SK-N-SH treated with all-trans-retinoic acid at 6 μM for 48 hours (cell line): ENCODE data around the gene ACTL9.

Source experiments
- ATAC-seq: fragments of 200-7000 bp; cut with Tn5 transposase; 3 replicates; pipeline ENCODE4 v1.9.1; 2020; ENCODE audit warnings: mild to moderate bottlenecking, moderate library complexity
- CSDC2 ChIP-seq: fragments of 250-450 bp; sonication (Bioruptor Pico); IDR thresholded peaks from 2 replicates; pipeline ENCODE4 v1.5.0; 2020; ENCODE audit warnings: mild to moderate bottlenecking, moderate library complexity
- ESRRG ChIP-seq: fragments of 250-450 bp; sonication (Bioruptor Pico); IDR thresholded peaks from 2 replicates; pipeline ENCODE4 v1.6.1; 2021; ENCODE audit warnings: mild to moderate bottlenecking
- GLIS3 ChIP-seq: fragments of 250-450 bp; sonication (Bioruptor Pico); IDR thresholded peaks from 2 replicates; pipeline ENCODE4 v1.5.0; 2020; ENCODE audit warnings: mild to moderate bottlenecking, moderate library complexity
- ISL1 ChIP-seq: fragments of 250-450 bp; sonication (Bioruptor Pico); IDR thresholded peaks from 2 replicates; pipeline ENCODE4 v2.1.2; 2022; ENCODE audit warnings: mild to moderate bottlenecking, moderate library complexity
- OSR1 ChIP-seq: fragments of 250-450 bp; sonication (Bioruptor Pico); IDR thresholded peaks from 2 replicates; pipeline ENCODE4 v1.8.0; 2022; ENCODE audit warnings: moderate library complexity, mild to moderate bottlenecking, inconsistent platforms
- RARB ChIP-seq: fragments of 250-450 bp; sonication (Bioruptor Pico); IDR thresholded peaks from 2 replicates; pipeline ENCODE4 v1.8.0; 2021; ENCODE audit warnings: mild to moderate bottlenecking, moderate library complexity
- SNAI2 ChIP-seq: fragments of 250-450 bp; sonication (Bioruptor Pico); IDR thresholded peaks from 2 replicates; pipeline ENCODE4 v1.5.0; 2020; ENCODE audit warnings: mild to moderate bottlenecking, moderate library complexity
- TCF4 ChIP-seq: fragments of 250-450 bp; sonication (Bioruptor Pico); IDR thresholded peaks from 2 replicates; pipeline ENCODE4 v1.8.0; 2021; ENCODE audit warnings: mild to moderate bottlenecking, moderate library complexity, borderline replicate concordance
- TOX ChIP-seq: fragments of 250-450 bp; sonication (Bioruptor Pico); IDR thresholded peaks from 2 replicates; pipeline ENCODE4 v1.8.0; 2021; ENCODE audit warnings: mild to moderate bottlenecking, moderate library complexity, borderline replicate concordance
- ZFP3 ChIP-seq: fragments of 250-450 bp; sonication (Bioruptor Pico); IDR thresholded peaks from 2 replicates; pipeline ENCODE4 v1.5.0; 2020; ENCODE audit warnings: mild to moderate bottlenecking, moderate library complexity
- ZFP30 ChIP-seq: fragments of 450-650 bp; formaldehyde crosslinking; IDR thresholded peaks from 2 replicates; pipeline ENCODE4 v1.5.0; 2022; ENCODE audit warnings: mild to moderate bottlenecking, moderate library complexity
- ZNF565 ChIP-seq: fragments of 450-650 bp; formaldehyde crosslinking; conservative IDR thresholded peaks from 2 replicates; pipeline ENCODE4 v1.5.0; 2020; ENCODE audit warnings: low read depth, mild to moderate bottlenecking, moderate library complexity
- TF ChIP-seq, protein P1 (sequence below): fragments of 250-450 bp; sonication (Bioruptor Pico); IDR thresholded peaks from 2 replicates; pipeline ENCODE4 v1.5.1; 2020; ENCODE audit warnings: low read depth, mild to moderate bottlenecking, moderate library complexity
- TF ChIP-seq, protein P2 (sequence below): fragments of 250-450 bp; sonication (Bioruptor Pico); IDR thresholded peaks from 2 replicates; pipeline ENCODE4 v1.8.0; 2020; ENCODE audit warnings: mild to moderate bottlenecking, moderate library complexity, borderline replicate concordance
- TF ChIP-seq, protein P3 (sequence below): fragments of 250-450 bp; sonication (Bioruptor Pico); IDR thresholded peaks from 2 replicates; pipeline ENCODE4 v1.5.0; 2020; ENCODE audit warnings: mild to moderate bottlenecking, moderate library complexity
- TF ChIP-seq, protein P4 (sequence below): fragments of 250-450 bp; sonication (Bioruptor Pico); IDR thresholded peaks from 2 replicates; pipeline ENCODE4 v1.8.0; 2021; ENCODE audit warnings: low read depth, mild to moderate bottlenecking, moderate library complexity, borderline replicate concordance

Gene ACTL9

DNA sequence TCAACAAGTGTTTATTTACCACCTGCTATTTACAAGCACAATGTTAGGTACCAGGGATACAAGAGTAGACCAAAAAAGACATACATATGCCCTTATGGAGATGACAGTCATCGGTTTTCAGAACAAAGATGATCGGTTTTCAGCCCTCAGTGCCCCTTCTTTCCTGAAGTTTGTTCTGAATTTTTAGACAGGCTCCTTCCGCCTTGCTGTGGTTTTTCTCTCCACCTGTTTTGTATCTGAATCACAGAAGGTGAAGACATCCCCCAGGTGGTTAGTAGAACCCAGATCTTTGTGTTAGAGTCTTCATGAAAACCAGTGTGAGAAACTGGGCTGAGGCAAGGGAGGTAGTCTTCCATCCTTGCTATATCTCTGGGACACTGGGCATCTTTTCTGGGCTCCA, 23.5 kb downstream of the ACTL9 start:
- no peak for ATAC-seq
- TF ChIP-seq, protein P1, sequence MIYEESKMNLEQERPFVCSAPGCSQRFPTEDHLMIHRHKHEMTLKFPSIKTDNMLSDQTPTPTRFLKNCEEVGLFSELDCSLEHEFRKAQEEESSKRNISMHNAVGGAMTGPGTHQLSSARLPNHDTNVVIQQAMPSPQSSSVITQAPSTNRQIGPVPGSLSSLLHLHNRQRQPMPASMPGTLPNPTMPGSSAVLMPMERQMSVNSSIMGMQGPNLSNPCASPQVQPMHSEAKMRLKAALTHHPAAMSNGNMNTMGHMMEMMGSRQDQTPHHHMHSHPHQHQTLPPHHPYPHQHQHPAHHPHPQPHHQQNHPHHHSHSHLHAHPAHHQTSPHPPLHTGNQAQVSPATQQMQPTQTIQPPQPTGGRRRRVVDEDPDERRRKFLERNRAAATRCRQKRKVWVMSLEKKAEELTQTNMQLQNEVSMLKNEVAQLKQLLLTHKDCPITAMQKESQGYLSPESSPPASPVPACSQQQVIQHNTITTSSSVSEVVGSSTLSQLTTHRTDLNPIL (CRISPR knock-in tag) = no peak
- TF ChIP-seq OSR1 (CRISPR knock-in tag) (no peak), ZFP30 (CRISPR knock-in tag) (no peak), ISL1 (CRISPR knock-in tag) (no peak), ZNF565 (CRISPR knock-in tag) (no peak), TOX (no peak), CSDC2 (CRISPR knock-in tag) (no peak)
- TF ChIP-seq, protein P2, sequence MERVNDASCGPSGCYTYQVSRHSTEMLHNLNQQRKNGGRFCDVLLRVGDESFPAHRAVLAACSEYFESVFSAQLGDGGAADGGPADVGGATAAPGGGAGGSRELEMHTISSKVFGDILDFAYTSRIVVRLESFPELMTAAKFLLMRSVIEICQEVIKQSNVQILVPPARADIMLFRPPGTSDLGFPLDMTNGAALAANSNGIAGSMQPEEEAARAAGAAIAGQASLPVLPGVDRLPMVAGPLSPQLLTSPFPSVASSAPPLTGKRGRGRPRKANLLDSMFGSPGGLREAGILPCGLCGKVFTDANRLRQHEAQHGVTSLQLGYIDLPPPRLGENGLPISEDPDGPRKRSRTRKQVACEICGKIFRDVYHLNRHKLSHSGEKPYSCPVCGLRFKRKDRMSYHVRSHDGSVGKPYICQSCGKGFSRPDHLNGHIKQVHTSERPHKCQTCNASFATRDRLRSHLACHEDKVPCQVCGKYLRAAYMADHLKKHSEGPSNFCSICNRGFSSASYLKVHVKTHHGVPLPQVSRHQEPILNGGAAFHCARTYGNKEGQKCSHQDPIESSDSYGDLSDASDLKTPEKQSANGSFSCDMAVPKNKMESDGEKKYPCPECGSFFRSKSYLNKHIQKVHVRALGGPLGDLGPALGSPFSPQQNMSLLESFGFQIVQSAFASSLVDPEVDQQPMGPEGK (CRISPR knock-in tag) = no peak
- TF ChIP-seq, protein P3, sequence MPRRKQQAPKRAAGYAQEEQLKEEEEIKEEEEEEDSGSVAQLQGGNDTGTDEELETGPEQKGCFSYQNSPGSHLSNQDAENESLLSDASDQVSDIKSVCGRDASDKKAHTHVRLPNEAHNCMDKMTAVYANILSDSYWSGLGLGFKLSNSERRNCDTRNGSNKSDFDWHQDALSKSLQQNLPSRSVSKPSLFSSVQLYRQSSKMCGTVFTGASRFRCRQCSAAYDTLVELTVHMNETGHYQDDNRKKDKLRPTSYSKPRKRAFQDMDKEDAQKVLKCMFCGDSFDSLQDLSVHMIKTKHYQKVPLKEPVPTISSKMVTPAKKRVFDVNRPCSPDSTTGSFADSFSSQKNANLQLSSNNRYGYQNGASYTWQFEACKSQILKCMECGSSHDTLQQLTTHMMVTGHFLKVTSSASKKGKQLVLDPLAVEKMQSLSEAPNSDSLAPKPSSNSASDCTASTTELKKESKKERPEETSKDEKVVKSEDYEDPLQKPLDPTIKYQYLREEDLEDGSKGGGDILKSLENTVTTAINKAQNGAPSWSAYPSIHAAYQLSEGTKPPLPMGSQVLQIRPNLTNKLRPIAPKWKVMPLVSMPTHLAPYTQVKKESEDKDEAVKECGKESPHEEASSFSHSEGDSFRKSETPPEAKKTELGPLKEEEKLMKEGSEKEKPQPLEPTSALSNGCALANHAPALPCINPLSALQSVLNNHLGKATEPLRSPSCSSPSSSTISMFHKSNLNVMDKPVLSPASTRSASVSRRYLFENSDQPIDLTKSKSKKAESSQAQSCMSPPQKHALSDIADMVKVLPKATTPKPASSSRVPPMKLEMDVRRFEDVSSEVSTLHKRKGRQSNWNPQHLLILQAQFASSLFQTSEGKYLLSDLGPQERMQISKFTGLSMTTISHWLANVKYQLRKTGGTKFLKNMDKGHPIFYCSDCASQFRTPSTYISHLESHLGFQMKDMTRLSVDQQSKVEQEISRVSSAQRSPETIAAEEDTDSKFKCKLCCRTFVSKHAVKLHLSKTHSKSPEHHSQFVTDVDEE = no peak

DNA sequence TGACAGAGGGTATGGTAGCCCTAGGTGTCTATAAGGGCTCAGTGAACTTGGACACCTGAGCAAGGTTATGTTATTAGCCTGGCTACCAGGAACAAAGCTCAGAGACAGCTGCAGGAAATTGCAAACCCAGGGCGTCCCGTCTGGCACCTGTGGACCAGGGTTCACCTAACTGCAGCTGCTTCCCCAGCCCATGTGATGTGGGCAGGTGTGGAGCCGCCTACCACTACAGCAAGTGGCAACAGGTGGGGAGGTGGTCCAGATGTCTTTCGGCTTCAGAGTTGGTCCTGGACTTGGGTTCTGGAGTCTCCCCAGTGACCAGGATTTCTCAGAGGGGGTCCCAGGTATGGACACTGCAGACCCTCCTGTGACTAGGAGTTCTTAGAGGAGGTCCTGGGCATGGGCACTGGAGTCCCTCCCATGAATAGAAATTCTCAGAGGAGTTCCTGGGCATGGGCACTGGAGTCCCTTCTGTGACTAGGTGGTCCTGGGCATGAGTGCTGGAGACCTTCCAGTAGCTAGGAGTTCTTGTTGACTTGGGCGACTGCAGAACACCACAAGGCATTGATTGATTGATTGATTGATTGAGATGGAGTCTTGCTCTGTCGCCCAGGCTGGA, 25.2 kb downstream of the ACTL9 start:
- TF ChIP-seq ZFP3 (CRISPR knock-in tag) (no peak), ESRRG (CRISPR knock-in tag) (no peak), ZNF565 (CRISPR knock-in tag) (no peak), OSR1 (CRISPR knock-in tag) (no peak), TOX (no peak), CSDC2 (CRISPR knock-in tag) (no peak), GLIS3 (no peak), RARB (no peak)
- TF ChIP-seq, protein P2 (CRISPR knock-in tag) = no peak
- TF ChIP-seq, protein P1 (CRISPR knock-in tag) = no peak
- no peak for ATAC-seq

DNA sequence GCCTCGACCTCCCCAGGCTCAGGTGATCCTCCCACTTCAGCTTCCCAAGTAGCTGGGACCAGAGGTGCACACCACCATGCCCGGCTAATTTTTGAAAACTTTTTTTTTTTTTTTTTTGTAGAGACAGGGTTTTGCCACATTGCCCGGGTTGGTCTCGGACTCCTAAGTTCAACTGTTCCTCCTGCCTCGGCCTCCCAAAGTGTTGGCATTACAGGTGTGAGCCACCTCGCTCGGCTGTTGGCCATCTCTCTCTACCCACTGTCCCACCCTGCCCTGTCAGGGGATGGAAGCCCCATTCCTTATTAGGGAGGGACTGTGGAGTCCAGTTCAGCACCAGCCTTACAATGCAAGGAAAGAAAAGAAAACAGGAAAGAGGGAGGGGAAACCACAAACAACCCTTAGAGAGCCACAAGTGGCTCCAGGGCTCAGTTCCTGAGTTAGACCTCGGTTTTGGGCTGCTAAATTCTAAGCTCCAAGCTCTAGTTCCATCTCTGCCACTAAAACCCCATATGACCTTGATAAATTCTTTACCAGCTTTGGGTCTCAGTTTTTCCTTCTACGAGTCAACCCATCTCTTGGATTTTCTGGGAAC, 31.7 kb downstream of the ACTL9 start:
- TF ChIP-seq ISL1 (CRISPR knock-in tag) (no peak), SNAI2 (CRISPR knock-in tag) (no peak), TCF4 (CRISPR knock-in tag) (no peak), CSDC2 (CRISPR knock-in tag) (no peak), ZFP30 (CRISPR knock-in tag) (no peak), TOX (no peak), GLIS3 (no peak)
- TF ChIP-seq, protein P3 = no peak
- TF ChIP-seq, protein P4, sequence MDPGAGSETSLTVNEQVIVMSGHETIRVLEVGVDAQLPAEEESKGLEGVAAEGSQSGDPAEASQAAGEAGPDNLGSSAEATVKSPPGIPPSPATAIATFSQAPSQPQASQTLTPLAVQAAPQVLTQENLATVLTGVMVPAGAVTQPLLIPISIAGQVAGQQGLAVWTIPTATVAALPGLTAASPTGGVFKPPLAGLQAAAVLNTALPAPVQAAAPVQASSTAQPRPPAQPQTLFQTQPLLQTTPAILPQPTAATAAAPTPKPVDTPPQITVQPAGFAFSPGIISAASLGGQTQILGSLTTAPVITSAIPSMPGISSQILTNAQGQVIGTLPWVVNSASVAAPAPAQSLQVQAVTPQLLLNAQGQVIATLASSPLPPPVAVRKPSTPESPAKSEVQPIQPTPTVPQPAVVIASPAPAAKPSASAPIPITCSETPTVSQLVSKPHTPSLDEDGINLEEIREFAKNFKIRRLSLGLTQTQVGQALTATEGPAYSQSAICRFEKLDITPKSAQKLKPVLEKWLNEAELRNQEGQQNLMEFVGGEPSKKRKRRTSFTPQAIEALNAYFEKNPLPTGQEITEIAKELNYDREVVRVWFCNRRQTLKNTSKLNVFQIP (CRISPR knock-in tag) = no peak
- TF ChIP-seq, protein P2 (CRISPR knock-in tag) = no peak
- ATAC-seq = no peak
